HUES48 (cell line): Measurements from ENCODE around the gene RNF213.
"Not testable (repeated sequence)": the region's sequence is repeated elsewhere in the genome, so short reads cannot be mapped to it uniquely, and the experiment has no call there.

ENCODE experiments used
- H3K27ac ChIP-seq: one replicate; pipeline ENCODE4 v1.7.0; 2013; ENCODE audit warnings: low read depth, low read length, inconsistent platforms
- H3K27me3 ChIP-seq: 2 replicates; pipeline ENCODE4 v1.6.1; 2013; ENCODE audit warnings: mild to moderate bottlenecking, low read length; ENCODE audit not compliant: control insufficient read depth, insufficient read depth
- H3K36me3 ChIP-seq: 2 replicates; pipeline ENCODE4 v1.6.1; 2013; ENCODE audit warnings: low read length; ENCODE audit not compliant: control insufficient read depth, insufficient read depth
- H3K4me1 ChIP-seq: 2 replicates; pipeline ENCODE4 v1.6.1; 2013; ENCODE audit warnings: mild to moderate bottlenecking, low read length; ENCODE audit not compliant: control insufficient read depth, insufficient read depth
- H3K4me3 ChIP-seq: 2 replicates; pipeline ENCODE4 v1.5.1; 2013; ENCODE audit warnings: mild to moderate bottlenecking, low read depth, low read length
- H3K9ac ChIP-seq: 2 replicates; pipeline ENCODE4 v1.6.1; 2013; ENCODE audit warnings: mild to moderate bottlenecking, low read depth, low read length, moderate library complexity
- H3K9me3 ChIP-seq: 2 replicates; pipeline ENCODE4 v1.6.1; 2013; ENCODE audit warnings: low read length; ENCODE audit not compliant: control insufficient read depth, insufficient read depth

The RNF213 gene

DNA sequence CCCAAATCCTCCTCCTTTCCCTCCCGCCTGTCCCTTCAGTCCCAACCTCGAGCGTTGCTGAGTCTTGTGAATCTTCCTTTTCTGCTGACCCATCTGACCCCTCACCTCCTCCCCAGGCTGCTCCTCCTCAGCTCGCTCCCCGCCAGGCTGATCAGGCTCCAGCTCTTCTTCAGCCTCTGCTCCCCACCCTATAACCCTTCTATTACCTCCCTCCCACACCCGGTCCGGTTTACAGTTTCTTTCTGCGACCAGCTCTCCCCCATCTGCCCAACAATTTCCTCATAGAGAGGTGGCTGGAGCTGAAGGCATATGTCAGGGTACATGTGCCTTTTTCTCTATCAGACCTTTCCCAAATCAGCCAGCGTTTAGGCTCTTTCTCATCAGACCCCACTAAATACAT, 140.4 kb downstream of the RNF213 start:
- H3K9ac ChIP-seq, H3K27ac ChIP-seq, H3K4me3 ChIP-seq, H3K27me3 ChIP-seq, H3K36me3 ChIP-seq, H3K4me1 ChIP-seq, H3K9me3 ChIP-seq: not testable (repeated sequence)

DNA sequence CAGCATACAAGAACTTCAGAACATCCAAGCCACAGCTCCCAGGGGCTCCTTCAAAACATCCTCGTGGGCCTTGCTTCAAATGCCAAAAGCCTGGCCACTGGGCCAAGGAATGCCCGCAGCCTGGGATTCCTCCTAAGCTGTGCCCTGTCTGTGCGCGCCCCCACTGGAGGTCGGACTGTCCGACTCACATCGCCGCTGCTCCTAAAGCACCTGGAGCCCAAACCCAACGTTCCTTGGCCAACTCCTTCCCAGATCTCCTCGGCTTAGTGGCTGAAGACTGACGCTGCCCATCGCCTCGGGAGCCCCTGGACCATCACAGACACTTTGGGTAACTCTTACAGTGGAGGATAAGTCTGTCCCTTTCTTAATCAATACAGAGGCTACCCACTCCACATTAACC, 141.4 kb downstream of the RNF213 start:
- not testable (repeated sequence) for H3K36me3 ChIP-seq, H3K4me1 ChIP-seq, H3K9me3 ChIP-seq, H3K9ac ChIP-seq, H3K27me3 ChIP-seq, H3K27ac ChIP-seq, H3K4me3 ChIP-seq

- Histone ChIP-seq H3K27me3 (no peaks in the 10 kb centered on the region), H3K9ac (no peak overlapping the region), H3K4me3 (no peak overlapping the region), H3K4me1 (no peaks in the 10 kb centered on the region), H3K36me3 (no peaks in the 10 kb centered on the region), H3K27ac (no peak overlapping the region), H3K9me3 (no peaks in the 10 kb centered on the region)
These were observed 142.3 kb downstream of the RNF213 start for GRCh38 chr17:80402959-80403358.

DNA sequence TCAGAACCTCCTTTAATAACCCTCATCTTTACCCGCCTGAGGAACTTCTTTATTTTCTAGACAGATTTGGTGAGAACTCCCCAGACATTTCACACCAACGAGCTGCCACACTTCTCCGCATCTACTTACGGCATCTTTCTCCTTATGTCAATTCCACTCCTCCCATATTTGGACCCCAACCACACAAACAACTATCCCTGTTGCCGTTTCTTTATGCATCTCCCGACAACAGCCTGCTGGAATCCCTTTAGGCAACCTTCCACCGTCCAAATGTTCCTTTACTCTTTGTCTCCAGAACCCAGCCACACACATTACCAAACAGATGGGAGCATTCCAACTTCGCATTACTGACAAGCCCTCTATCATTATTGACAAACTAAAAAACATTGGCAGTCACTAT, 145.5 kb downstream of the RNF213 start:
- H3K4me1 ChIP-seq, result no peaks in the 10 kb centered on the region
- H3K4me3 ChIP-seq, result no peak overlapping the region
- H3K27me3 ChIP-seq, result no peaks in the 10 kb centered on the region
- no peak overlapping the region for H3K9ac ChIP-seq
- H3K27ac ChIP-seq, result no peak overlapping the region
- no peaks in the 10 kb centered on the region for H3K36me3 ChIP-seq
- H3K9me3 ChIP-seq, result no peaks in the 10 kb centered on the region

- H3K4me1 ChIP-seq, H3K9ac ChIP-seq, H3K4me3 ChIP-seq, H3K9me3 ChIP-seq, H3K36me3 ChIP-seq, H3K27me3 ChIP-seq, H3K27ac ChIP-seq: not testable (repeated sequence)
These were observed 147.3 kb downstream of the RNF213 start for GRCh38 chr17:80407917-80408316.

GRCh38 chr17:80408872-80409271, 148.2 kb downstream of the RNF213 start:
- Histone ChIP-seq H3K9me3 (no peaks in the 10 kb centered on the region), H3K9ac (no peak overlapping the region), H3K4me1 (no peaks in the 10 kb centered on the region), H3K27ac (no peak overlapping the region), H3K4me3 (no peak overlapping the region), H3K36me3 (no peaks in the 10 kb centered on the region), H3K27me3 (peaks cover 8% of the 10 kb centered on the region)

GRCh38 chr17:80409626-80410025, 149.0 kb downstream of the RNF213 start:
- Histone ChIP-seq H3K9me3 (no peaks in the 10 kb centered on the region), H3K9ac (no peak overlapping the region), H3K27ac (no peak overlapping the region), H3K36me3 (no peaks in the 10 kb centered on the region), H3K4me1 (no peaks in the 10 kb centered on the region), H3K27me3 (peaks cover 15% of the 10 kb centered on the region), H3K4me3 (no peak overlapping the region)

DNA sequence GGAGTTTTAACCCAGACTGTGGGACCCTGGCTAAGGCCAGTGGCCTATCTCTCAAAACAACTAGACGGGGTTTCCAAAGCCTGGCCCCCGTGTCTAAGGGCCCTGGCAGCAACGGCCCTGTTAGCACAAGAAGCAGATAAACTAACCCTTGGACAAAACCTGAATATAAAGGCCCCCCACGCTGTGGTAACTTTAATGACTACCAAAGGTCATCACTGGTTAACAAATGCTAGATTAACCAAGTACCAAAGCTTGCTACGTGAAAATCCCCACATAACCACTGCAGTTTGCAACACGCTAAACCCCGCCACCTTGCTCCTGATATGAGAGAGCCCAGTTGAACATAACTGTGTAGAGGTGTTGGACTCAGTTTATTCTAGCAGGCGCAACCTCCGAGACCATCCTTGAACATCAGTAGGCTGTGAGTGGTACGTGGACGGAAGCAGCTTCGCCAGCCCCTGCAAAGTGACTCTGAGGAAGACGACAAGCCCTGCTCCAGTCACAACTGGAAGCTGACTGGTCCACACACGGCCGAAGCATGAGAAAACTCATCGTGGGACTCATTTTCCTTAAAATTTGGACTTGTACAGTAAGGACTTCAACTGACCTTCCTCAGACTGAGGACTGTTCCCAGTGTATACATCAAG, 149.9 kb downstream of the RNF213 start:
- H3K9ac ChIP-seq, H3K4me1 ChIP-seq, H3K27ac ChIP-seq, H3K36me3 ChIP-seq, H3K9me3 ChIP-seq, H3K4me3 ChIP-seq: not testable (repeated sequence)
- H3K27me3 ChIP-seq, result peaks cover 15% of the 10 kb centered on the region

GRCh38 chr17:80413771-80414507, 153.3 kb downstream of the RNF213 start:
- H3K27me3 ChIP-seq, result peaks cover 15% of the 10 kb centered on the region
- no peak overlapping the region for H3K9ac ChIP-seq
- peaks cover 13% of the 10 kb centered on the region; the same call in 1 of the 2 replicates for H3K36me3 ChIP-seq
- H3K4me1 ChIP-seq, result no peaks in the 10 kb centered on the region
- H3K9me3 ChIP-seq, result no peaks in the 10 kb centered on the region
- no peak overlapping the region for H3K27ac ChIP-seq
- peak overlapping the region; percentile 100 for H3K4me3 ChIP-seq

- Histone ChIP-seq H3K36me3 (peaks cover 13% of the 10 kb centered on the region; the same call in 1 of the 2 replicates), H3K9ac (0 out of 2 replicates have a peak overlapping the region, but pooled peaks have one; percentile 91), H3K27ac (no peak overlapping the region), H3K27me3 (peaks cover 15% of the 10 kb centered on the region), H3K9me3 (no peaks in the 10 kb centered on the region), H3K4me3 (peak overlapping the region; percentile 100), H3K4me1 (no peaks in the 10 kb centered on the region)
These were observed 153.8 kb downstream of the RNF213 start for GRCh38 chr17:80414508-80414802.

DNA sequence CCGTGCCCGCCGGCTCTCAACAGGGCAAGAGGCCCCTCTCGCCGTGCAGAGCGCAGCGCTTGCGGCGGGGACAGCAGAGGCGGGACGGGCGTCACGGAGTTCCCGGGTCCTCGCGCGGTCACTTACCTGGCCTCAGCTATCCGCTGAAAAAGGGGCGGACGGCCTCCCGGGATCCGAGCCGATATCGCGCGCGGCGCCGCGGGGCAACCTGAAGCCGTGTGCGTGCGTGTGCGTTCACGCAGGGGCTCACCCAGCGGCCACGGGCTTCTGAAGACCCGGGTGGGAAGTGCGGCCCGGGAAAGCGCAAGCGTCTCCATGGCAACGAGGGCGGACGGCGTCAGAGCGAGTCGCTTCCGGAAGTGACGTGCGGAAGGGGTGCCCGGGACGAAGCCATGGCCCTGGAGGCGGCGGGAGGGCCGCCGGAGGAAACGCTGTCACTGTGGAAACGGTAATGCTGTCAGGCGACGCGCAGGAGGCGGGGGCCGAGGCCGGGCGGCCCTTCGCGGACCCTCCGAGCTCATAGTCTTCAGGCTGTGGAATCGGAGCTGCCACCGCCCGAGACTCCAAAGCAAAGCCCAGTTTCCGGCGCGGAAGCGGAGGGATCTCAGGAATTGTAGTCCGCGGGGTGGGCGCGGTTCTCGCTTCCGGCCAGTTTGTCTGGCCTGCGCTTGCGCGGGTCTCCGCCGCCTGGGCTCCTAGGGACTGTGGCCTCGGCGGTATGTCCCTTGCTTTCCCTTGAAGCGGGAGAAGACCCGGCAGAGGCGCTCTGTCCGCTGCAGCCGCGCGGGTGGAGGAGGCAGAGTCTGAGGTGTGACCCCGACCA, 154.4 kb downstream of the RNF213 start, which contains the start of gene ENDOV:
Gene ENDOV (plus strand): TSS at position 365 of the 823 bp plus-strand sequence. CDS start 28 bp downstream, at position 393.
- Histone ChIP-seq H3K27ac (peak within 1 kb of the TSS; percentile 96), H3K4me3 (peak within 1 kb of the TSS; percentile 100), H3K36me3 (peaks cover 13% of the 10 kb centered on the region; the same call in 1 of the 2 replicates), H3K4me1 (no peaks in the 10 kb centered on the region), H3K9me3 (no peaks in the 10 kb centered on the region), H3K9ac (peak within 1 kb of the TSS; percentile 91), H3K27me3 (peaks cover 15% of the 10 kb centered on the region)
